Kidney epithelial cell (primary cell): Measurements from ENCODE around the gene DOHH. TPM values are rescaled to one million over a fixed set of nuclear protein-coding genes. Genes with fewer than 3 reads are reported as not detected.

Experiments
- DNase-seq: peaks from one replicate; pipeline ENCODE4 v3.0.0-alpha.2; 2010; ENCODE audit warnings: low read depth
- H3K27me3 ChIP-seq: 2 replicates; pipeline ENCODE4 v1.6.0; 2011; ENCODE audit warnings: low read length; ENCODE audit not compliant: control insufficient read depth, insufficient read depth
- H3K36me3 ChIP-seq: 2 replicates; pipeline ENCODE4 v1.5.1; 2011; ENCODE audit warnings: low read length; ENCODE audit not compliant: control insufficient read depth, insufficient read depth
- H3K4me3 ChIP-seq: 2 replicates; pipeline ENCODE4 v1.5.1; 2011; ENCODE audit warnings: low read depth, mild to moderate bottlenecking, control low read depth, low read length
- CTCF ChIP-seq: IDR thresholded peaks from 2 replicates; pipeline ENCODE4 v1.5.1; 2011; ENCODE audit warnings: mild to moderate bottlenecking, moderate library complexity, low read length, control low read depth, inconsistent platforms; ENCODE audit not compliant: insufficient read depth, poor library complexity, severe bottlenecking
- total RNA-seq: library from RNA; depleted of rRNA; stranded (reverse); fragments of >200 nt; gene quantifications from 2 replicates; pipeline ENCODE4 v1.2.3, GENCODE V29; 2015

The DOHH gene
- total RNA-seq, 1 donor from 2014 or later: 33.0 TPM

- H3K27me3 ChIP-seq: no peaks in the 10 kb centered on the region
- H3K36me3 ChIP-seq: no peaks in the 10 kb centered on the region
- H3K4me3 ChIP-seq: no peak overlapping the region
- no peak for TF ChIP-seq CTCF
- no peak for DNase-seq
These were observed 13.0 kb upstream of the DOHH start for GRCh38 chr19:3513229-3514140.

GRCh38 chr19:3512562-3513228 lies 12.2 kb upstream of the DOHH start:
- Histone ChIP-seq H3K27me3 (no peaks in the 10 kb centered on the region), H3K4me3 (no peak overlapping the region), H3K36me3 (no peaks in the 10 kb centered on the region)
- no peak for DNase-seq
- TF ChIP-seq CTCF: no peak

GRCh38 chr19:3511506-3512251 lies 11.2 kb upstream of the DOHH start:
- H3K27me3 ChIP-seq: no peaks in the 10 kb centered on the region
- no peak for TF ChIP-seq CTCF
- H3K36me3 ChIP-seq: no peaks in the 10 kb centered on the region
- no peak for DNase-seq
- H3K4me3 ChIP-seq: no peak overlapping the region

- H3K4me3 ChIP-seq: no peak overlapping the region
- no peaks in the 10 kb centered on the region for H3K27me3 ChIP-seq
- DNase-seq: no peak
- no peaks in the 10 kb centered on the region for H3K36me3 ChIP-seq
- TF ChIP-seq CTCF: no peak
These were observed 10.3 kb upstream of the DOHH start for GRCh38 chr19:3510727-3511126.

GRCh38 chr19:3509566-3509989 lies 9.1 kb upstream of the DOHH start:
- Histone ChIP-seq H3K36me3 (no peaks in the 10 kb centered on the region), H3K27me3 (no peaks in the 10 kb centered on the region), H3K4me3 (no peak overlapping the region)
- DNase-seq: no peak
- TF ChIP-seq CTCF: no peak
